SK-N-SH treated with all-trans-retinoic acid at 6 μM for 48 hours (cell line): ENCODE measurements around the gene PCNX3.

Experiments used
- ATAC-seq: fragments of 200-7000 bp; cut with Tn5 transposase; 3 replicates; pipeline ENCODE4 v1.9.1; 2020; ENCODE audit warnings: mild to moderate bottlenecking, moderate library complexity
- ARNTL ChIP-seq: fragments of 450-650 bp; formaldehyde crosslinking; IDR thresholded peaks from 2 replicates; pipeline ENCODE4 v1.5.0; 2020; ENCODE audit warnings: low read depth, mild to moderate bottlenecking, moderate library complexity, borderline replicate concordance
- BACH2 ChIP-seq: fragments of 250-450 bp; sonication (Bioruptor Pico); IDR thresholded peaks from 2 replicates; pipeline ENCODE4 v1.9.0; 2021; ENCODE audit warnings: mild to moderate bottlenecking, borderline replicate concordance
- CSDC2 ChIP-seq: fragments of 250-450 bp; sonication (Bioruptor Pico); IDR thresholded peaks from 2 replicates; pipeline ENCODE4 v1.5.0; 2020; ENCODE audit warnings: mild to moderate bottlenecking, moderate library complexity
- ESRRG ChIP-seq: fragments of 250-450 bp; sonication (Bioruptor Pico); IDR thresholded peaks from 2 replicates; pipeline ENCODE4 v1.6.1; 2021; ENCODE audit warnings: mild to moderate bottlenecking
- GLIS3 ChIP-seq: fragments of 250-450 bp; sonication (Bioruptor Pico); IDR thresholded peaks from 2 replicates; pipeline ENCODE4 v1.5.0; 2020; ENCODE audit warnings: mild to moderate bottlenecking, moderate library complexity
- ISL1 ChIP-seq: fragments of 250-450 bp; sonication (Bioruptor Pico); IDR thresholded peaks from 2 replicates; pipeline ENCODE4 v2.1.2; 2022; ENCODE audit warnings: mild to moderate bottlenecking, moderate library complexity
- OSR1 ChIP-seq: fragments of 250-450 bp; sonication (Bioruptor Pico); IDR thresholded peaks from 2 replicates; pipeline ENCODE4 v1.8.0; 2022; ENCODE audit warnings: moderate library complexity, mild to moderate bottlenecking, inconsistent platforms
- PPARA ChIP-seq: fragments of 250-450 bp; sonication (Bioruptor Pico); IDR thresholded peaks from 2 replicates; pipeline ENCODE4 v1.5.0; 2020; ENCODE audit warnings: mild to moderate bottlenecking, borderline replicate concordance
- RARB ChIP-seq: fragments of 250-450 bp; sonication (Bioruptor Pico); IDR thresholded peaks from 2 replicates; pipeline ENCODE4 v1.8.0; 2021; ENCODE audit warnings: mild to moderate bottlenecking, moderate library complexity
- SNAI2 ChIP-seq: fragments of 250-450 bp; sonication (Bioruptor Pico); IDR thresholded peaks from 2 replicates; pipeline ENCODE4 v1.5.0; 2020; ENCODE audit warnings: mild to moderate bottlenecking, moderate library complexity
- TCF4 ChIP-seq: fragments of 250-450 bp; sonication (Bioruptor Pico); IDR thresholded peaks from 2 replicates; pipeline ENCODE4 v1.8.0; 2021; ENCODE audit warnings: mild to moderate bottlenecking, moderate library complexity, borderline replicate concordance
- ZC3H10 ChIP-seq: fragments of 250-450 bp; sonication (Bioruptor Pico); IDR thresholded peaks from 2 replicates; pipeline ENCODE4 v1.5.1; 2021; ENCODE audit warnings: mild to moderate bottlenecking, moderate library complexity
- ZFP3 ChIP-seq: fragments of 250-450 bp; sonication (Bioruptor Pico); IDR thresholded peaks from 2 replicates; pipeline ENCODE4 v1.5.0; 2020; ENCODE audit warnings: mild to moderate bottlenecking, moderate library complexity
- ZFP30 ChIP-seq: fragments of 450-650 bp; formaldehyde crosslinking; IDR thresholded peaks from 2 replicates; pipeline ENCODE4 v1.5.0; 2022; ENCODE audit warnings: mild to moderate bottlenecking, moderate library complexity
- ZNF70 ChIP-seq: fragments of 450-650 bp; formaldehyde crosslinking; IDR thresholded peaks from 2 replicates; pipeline ENCODE4 v1.5.0; 2020; ENCODE audit warnings: mild to moderate bottlenecking, moderate library complexity
- ZNF8 ChIP-seq: fragments of 450-650 bp; formaldehyde crosslinking; IDR thresholded peaks from 2 replicates; pipeline ENCODE4 v1.5.0; 2020; ENCODE audit warnings: mild to moderate bottlenecking, moderate library complexity
- TF ChIP-seq, protein P1 (sequence below): fragments of 250-450 bp; sonication (Bioruptor Pico); IDR thresholded peaks from 2 replicates; pipeline ENCODE4 v1.8.0; 2020; ENCODE audit warnings: mild to moderate bottlenecking, moderate library complexity, borderline replicate concordance
- TF ChIP-seq, protein P2 (sequence below): fragments of 250-450 bp; sonication (Bioruptor Pico); IDR thresholded peaks from 2 replicates; pipeline ENCODE4 v1.5.0; 2020; ENCODE audit warnings: mild to moderate bottlenecking, moderate library complexity
- TF ChIP-seq, protein P3 (sequence below): fragments of 250-450 bp; sonication (Bioruptor Pico); IDR thresholded peaks from 2 replicates; pipeline ENCODE4 v1.5.1; 2021; ENCODE audit warnings: mild to moderate bottlenecking, moderate library complexity
- TF ChIP-seq, protein P4 (sequence below): fragments of 250-450 bp; sonication (Bioruptor Pico); IDR thresholded peaks from 2 replicates; pipeline ENCODE4 v1.8.0; 2021; ENCODE audit warnings: low read depth, mild to moderate bottlenecking, moderate library complexity, borderline replicate concordance

The PCNX3 gene

DNA sequence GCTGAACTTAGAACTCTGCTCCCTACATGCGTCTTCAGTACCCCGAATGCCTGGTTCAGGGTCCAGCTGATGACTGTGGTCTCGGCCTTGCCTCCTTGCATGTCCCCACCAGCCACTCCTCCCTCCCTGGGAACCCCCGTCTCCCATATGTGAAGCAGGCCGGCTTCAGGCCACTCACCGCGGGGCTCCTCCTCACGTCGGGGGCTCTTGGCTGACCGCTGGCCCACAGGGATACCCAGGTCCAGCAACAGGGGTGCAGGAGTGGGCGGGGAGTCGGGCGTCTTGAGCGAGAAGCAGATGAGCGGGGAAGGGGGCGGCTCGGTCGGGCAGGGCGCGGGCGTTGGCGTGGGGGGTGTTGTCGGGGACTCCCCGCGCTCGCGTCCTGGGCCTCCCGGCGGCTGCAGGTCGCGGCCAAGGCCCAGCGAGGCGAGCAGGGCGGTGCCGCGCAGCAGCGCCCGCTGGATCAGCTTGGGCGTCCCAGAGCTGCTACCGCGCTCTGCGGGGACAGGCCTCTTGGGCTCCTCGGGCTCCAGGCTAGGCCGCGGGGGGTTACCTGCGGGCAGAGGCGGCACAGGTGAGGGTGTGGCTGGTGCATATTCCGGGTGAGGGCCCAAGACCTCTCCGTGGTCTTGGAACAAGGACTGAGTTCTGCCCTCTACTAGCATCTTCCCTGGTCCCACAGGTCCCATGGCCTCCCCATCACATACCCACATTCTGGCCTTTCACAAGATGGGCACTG, 16.2 kb upstream of the PCNX3 start:
- TF ChIP-seq, protein P1, sequence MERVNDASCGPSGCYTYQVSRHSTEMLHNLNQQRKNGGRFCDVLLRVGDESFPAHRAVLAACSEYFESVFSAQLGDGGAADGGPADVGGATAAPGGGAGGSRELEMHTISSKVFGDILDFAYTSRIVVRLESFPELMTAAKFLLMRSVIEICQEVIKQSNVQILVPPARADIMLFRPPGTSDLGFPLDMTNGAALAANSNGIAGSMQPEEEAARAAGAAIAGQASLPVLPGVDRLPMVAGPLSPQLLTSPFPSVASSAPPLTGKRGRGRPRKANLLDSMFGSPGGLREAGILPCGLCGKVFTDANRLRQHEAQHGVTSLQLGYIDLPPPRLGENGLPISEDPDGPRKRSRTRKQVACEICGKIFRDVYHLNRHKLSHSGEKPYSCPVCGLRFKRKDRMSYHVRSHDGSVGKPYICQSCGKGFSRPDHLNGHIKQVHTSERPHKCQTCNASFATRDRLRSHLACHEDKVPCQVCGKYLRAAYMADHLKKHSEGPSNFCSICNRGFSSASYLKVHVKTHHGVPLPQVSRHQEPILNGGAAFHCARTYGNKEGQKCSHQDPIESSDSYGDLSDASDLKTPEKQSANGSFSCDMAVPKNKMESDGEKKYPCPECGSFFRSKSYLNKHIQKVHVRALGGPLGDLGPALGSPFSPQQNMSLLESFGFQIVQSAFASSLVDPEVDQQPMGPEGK (CRISPR knock-in tag) = no peak
- TF ChIP-seq ZFP30 (CRISPR knock-in tag) = no peak
- TF ChIP-seq ZNF8 (CRISPR knock-in tag) = no peak
- no peak for TF ChIP-seq ZFP3 (CRISPR knock-in tag)
- no peak for TF ChIP-seq BACH2
- TF ChIP-seq PPARA (CRISPR knock-in tag) = no peak
- no peak for TF ChIP-seq ARNTL (CRISPR knock-in tag)
- TF ChIP-seq ISL1 (CRISPR knock-in tag) = no peak
- TF ChIP-seq RARB (CRISPR knock-in tag) = no peak
- no peak for TF ChIP-seq GLIS3 (CRISPR knock-in tag)
- TF ChIP-seq, protein P2, sequence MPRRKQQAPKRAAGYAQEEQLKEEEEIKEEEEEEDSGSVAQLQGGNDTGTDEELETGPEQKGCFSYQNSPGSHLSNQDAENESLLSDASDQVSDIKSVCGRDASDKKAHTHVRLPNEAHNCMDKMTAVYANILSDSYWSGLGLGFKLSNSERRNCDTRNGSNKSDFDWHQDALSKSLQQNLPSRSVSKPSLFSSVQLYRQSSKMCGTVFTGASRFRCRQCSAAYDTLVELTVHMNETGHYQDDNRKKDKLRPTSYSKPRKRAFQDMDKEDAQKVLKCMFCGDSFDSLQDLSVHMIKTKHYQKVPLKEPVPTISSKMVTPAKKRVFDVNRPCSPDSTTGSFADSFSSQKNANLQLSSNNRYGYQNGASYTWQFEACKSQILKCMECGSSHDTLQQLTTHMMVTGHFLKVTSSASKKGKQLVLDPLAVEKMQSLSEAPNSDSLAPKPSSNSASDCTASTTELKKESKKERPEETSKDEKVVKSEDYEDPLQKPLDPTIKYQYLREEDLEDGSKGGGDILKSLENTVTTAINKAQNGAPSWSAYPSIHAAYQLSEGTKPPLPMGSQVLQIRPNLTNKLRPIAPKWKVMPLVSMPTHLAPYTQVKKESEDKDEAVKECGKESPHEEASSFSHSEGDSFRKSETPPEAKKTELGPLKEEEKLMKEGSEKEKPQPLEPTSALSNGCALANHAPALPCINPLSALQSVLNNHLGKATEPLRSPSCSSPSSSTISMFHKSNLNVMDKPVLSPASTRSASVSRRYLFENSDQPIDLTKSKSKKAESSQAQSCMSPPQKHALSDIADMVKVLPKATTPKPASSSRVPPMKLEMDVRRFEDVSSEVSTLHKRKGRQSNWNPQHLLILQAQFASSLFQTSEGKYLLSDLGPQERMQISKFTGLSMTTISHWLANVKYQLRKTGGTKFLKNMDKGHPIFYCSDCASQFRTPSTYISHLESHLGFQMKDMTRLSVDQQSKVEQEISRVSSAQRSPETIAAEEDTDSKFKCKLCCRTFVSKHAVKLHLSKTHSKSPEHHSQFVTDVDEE (CRISPR knock-in tag) = no peak
- no peak for TF ChIP-seq TCF4
- ATAC-seq = no peak

DNA sequence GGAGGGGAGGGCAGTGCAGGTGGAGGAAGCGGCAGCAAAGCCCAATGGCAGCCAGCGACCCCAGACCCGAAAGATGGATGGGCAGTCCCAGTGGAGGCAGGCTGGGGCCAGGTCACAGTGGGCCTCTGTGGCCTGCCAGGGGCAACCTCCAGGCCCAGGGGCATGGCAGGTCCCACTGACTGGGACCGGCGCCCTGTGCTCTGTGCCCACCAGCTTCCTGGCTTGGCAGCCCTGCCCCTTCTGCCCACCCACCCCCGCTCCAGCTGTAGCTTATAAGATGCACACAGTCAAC, 15.7 kb upstream of the PCNX3 start:
- TF ChIP-seq RARB (CRISPR knock-in tag) (no peak), ESRRG (CRISPR knock-in tag) (no peak), TCF4 (no peak), ARNTL (CRISPR knock-in tag) (no peak), CSDC2 (no peak), ZFP3 (CRISPR knock-in tag) (no peak), SNAI2 (CRISPR knock-in tag) (no peak), ZNF8 (CRISPR knock-in tag) (no peak), ZC3H10 (CRISPR knock-in tag) (no peak), GLIS3 (CRISPR knock-in tag) (no peak), ZNF70 (CRISPR knock-in tag) (no peak), OSR1 (CRISPR knock-in tag) (no peak), ZFP30 (CRISPR knock-in tag) (no peak), ISL1 (CRISPR knock-in tag) (no peak)
- TF ChIP-seq, protein P3, sequence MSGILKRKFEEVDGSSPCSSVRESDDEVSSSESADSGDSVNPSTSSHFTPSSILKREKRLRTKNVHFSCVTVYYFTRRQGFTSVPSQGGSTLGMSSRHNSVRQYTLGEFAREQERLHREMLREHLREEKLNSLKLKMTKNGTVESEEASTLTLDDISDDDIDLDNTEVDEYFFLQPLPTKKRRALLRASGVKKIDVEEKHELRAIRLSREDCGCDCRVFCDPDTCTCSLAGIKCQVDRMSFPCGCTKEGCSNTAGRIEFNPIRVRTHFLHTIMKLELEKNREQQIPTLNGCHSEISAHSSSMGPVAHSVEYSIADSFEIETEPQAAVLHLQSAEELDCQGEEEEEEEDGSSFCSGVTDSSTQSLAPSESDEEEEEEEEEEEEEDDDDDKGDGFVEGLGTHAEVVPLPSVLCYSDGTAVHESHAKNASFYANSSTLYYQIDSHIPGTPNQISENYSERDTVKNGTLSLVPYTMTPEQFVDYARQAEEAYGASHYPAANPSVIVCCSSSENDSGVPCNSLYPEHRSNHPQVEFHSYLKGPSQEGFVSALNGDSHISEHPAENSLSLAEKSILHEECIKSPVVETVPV (CRISPR knock-in tag) = no peak
- TF ChIP-seq, protein P1 (CRISPR knock-in tag) = no peak
- TF ChIP-seq, protein P2 (CRISPR knock-in tag) = no peak
- TF ChIP-seq, protein P4, sequence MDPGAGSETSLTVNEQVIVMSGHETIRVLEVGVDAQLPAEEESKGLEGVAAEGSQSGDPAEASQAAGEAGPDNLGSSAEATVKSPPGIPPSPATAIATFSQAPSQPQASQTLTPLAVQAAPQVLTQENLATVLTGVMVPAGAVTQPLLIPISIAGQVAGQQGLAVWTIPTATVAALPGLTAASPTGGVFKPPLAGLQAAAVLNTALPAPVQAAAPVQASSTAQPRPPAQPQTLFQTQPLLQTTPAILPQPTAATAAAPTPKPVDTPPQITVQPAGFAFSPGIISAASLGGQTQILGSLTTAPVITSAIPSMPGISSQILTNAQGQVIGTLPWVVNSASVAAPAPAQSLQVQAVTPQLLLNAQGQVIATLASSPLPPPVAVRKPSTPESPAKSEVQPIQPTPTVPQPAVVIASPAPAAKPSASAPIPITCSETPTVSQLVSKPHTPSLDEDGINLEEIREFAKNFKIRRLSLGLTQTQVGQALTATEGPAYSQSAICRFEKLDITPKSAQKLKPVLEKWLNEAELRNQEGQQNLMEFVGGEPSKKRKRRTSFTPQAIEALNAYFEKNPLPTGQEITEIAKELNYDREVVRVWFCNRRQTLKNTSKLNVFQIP (CRISPR knock-in tag) = no peak

More for the DNA sequence above, 15.7 kb upstream of the PCNX3 start:
- no peak for ATAC-seq
